ENCODE results near the gene STK36.

DNA sequence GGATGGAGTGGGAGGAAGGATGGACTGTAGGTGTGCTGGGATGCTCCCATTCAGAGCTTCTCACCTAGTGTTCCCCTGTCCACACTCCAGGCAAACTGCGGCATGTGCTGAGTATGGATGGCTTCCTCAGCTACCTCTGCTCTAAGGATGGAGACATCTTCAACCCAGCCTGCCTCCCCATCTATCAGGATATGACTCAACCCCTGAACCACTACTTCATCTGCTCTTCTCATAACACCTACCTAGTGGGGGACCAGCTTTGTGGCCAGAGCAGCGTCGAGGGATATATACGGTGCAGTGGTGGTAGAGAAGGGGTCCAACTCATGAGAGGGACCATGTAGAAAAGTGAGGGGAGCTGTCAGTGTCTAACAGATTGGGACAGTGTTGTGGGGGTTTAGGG is 43.9 kb upstream of the STK36 start:
- TF ChIP-seq CTCF (conservative IDR thresholded peaks at IDR 0.05; ENCODE audit: low read length) = no peak
- no peak for TF ChIP-seq EZH2phosphoT487 (IDR thresholded peaks at IDR 0.05; ENCODE audit: borderline replicate concordance, low read depth, low read length)
